Measurements from ENCODE around the gene FOXF1. TPM values are rescaled to one million over a fixed set of nuclear protein-coding genes. Genes with fewer than 3 reads are reported as not detected.

The FOXF1 gene
- total RNA-seq, 1 experiment from 2014 or later: not detected

GRCh38 chr16:86541560-86541959 is 31.2 kb downstream of the FOXF1 start:
- Mint-ChIP-seq H3K27ac (ENCODE audit: unreplicated experiment) (no peak overlapping the region), H3K36me3 (ENCODE audit: insufficient read depth, unreplicated experiment) (peaks cover 45% of the 10 kb centered on the region), H3K4me3 (ENCODE audit: low read depth, unreplicated experiment) (no peak overlapping the region), H3K27me3 (ENCODE audit: unreplicated experiment) (no peaks in the 10 kb centered on the region), H3K9me3 (ENCODE audit: low read depth, unreplicated experiment) (no peaks in the 10 kb centered on the region), H3K4me1 (ENCODE audit: low read depth, unreplicated experiment) (no peaks in the 10 kb centered on the region)
- intact Hi-C loops (cut with micrococcal nuclease; ENCODE audit: unreplicated experiment): no loop called here
- BruUV-seq (replicated peaks): no TSS peak
- no peak for DNase-seq
- TF ChIP-seq CTCF (IDR thresholded peaks at IDR 0.05; ENCODE audit: unreplicated experiment): no peak
- CTCF ChIA-PET: interaction anchor here (0.7 kb wide), 1 partner anchor 375 kb away, joined by 3 read pairs; no protein-coding TSS in a partner anchor

- intact Hi-C loops (cut with micrococcal nuclease; ENCODE audit: unreplicated experiment): no loop called here
- CTCF ChIA-PET: interaction anchor here (0.5 kb wide), 1 partner anchor 860 kb away, joined by 4 read pairs; no protein-coding TSS in a partner anchor
- Mint-ChIP-seq H3K9me3 (ENCODE audit: low read depth, unreplicated experiment) (no peaks in the 10 kb centered on the region), H3K27ac (ENCODE audit: unreplicated experiment) (no peak overlapping the region), H3K4me3 (ENCODE audit: low read depth, unreplicated experiment) (no peak overlapping the region), H3K4me1 (ENCODE audit: low read depth, unreplicated experiment) (no peaks in the 10 kb centered on the region), H3K27me3 (ENCODE audit: unreplicated experiment) (no peaks in the 10 kb centered on the region), H3K36me3 (ENCODE audit: insufficient read depth, unreplicated experiment) (peaks cover 47% of the 10 kb centered on the region)
- no peak for DNase-seq
- no peak for TF ChIP-seq CTCF (IDR thresholded peaks at IDR 0.05; ENCODE audit: unreplicated experiment)
- no TSS peak for BruUV-seq (replicated peaks)
Measured at GRCh38 chr16:86542756-86543750, 32.7 kb downstream of the FOXF1 start.

- Mint-ChIP-seq H3K27me3 (ENCODE audit: unreplicated experiment) (no peaks in the 10 kb centered on the region), H3K4me3 (ENCODE audit: low read depth, unreplicated experiment) (no peak overlapping the region), H3K27ac (ENCODE audit: unreplicated experiment) (no peak overlapping the region), H3K36me3 (ENCODE audit: insufficient read depth, unreplicated experiment) (peaks cover 40% of the 10 kb centered on the region), H3K9me3 (ENCODE audit: low read depth, unreplicated experiment) (no peaks in the 10 kb centered on the region), H3K4me1 (ENCODE audit: low read depth, unreplicated experiment) (no peaks in the 10 kb centered on the region)
- intact Hi-C loops (cut with micrococcal nuclease; ENCODE audit: unreplicated experiment): no loop called here
- no TSS peak for BruUV-seq (replicated peaks)
- CTCF ChIA-PET: no interaction called here
- no peak for DNase-seq
- no peak for TF ChIP-seq CTCF (IDR thresholded peaks at IDR 0.05; ENCODE audit: unreplicated experiment)
Measured at GRCh38 chr16:86545481-86545880, 35.2 kb downstream of the FOXF1 start.

- intact Hi-C loops (cut with micrococcal nuclease; ENCODE audit: unreplicated experiment): no loop called here
- Mint-ChIP-seq H3K9me3 (ENCODE audit: low read depth, unreplicated experiment) (no peaks in the 10 kb centered on the region), H3K4me3 (ENCODE audit: low read depth, unreplicated experiment) (no peak overlapping the region), H3K27me3 (ENCODE audit: unreplicated experiment) (no peaks in the 10 kb centered on the region), H3K27ac (ENCODE audit: unreplicated experiment) (no peak overlapping the region), H3K4me1 (ENCODE audit: low read depth, unreplicated experiment) (no peaks in the 10 kb centered on the region), H3K36me3 (ENCODE audit: insufficient read depth, unreplicated experiment) (peaks cover 34% of the 10 kb centered on the region)
- DNase-seq: no peak
- no peak for TF ChIP-seq CTCF (IDR thresholded peaks at IDR 0.05; ENCODE audit: unreplicated experiment)
- CTCF ChIA-PET: no interaction called here
- BruUV-seq (replicated peaks): no TSS peak
Measured at GRCh38 chr16:86545954-86546637, 35.8 kb downstream of the FOXF1 start.
